Measurements from ENCODE around the gene POLR3E.

- TF ChIP-seq ARNTL (CRISPR knock-in tag; IDR thresholded peaks at IDR 0.05; ENCODE audit: borderline replicate concordance, low read depth) = no peak
- TF ChIP-seq, protein P1, sequence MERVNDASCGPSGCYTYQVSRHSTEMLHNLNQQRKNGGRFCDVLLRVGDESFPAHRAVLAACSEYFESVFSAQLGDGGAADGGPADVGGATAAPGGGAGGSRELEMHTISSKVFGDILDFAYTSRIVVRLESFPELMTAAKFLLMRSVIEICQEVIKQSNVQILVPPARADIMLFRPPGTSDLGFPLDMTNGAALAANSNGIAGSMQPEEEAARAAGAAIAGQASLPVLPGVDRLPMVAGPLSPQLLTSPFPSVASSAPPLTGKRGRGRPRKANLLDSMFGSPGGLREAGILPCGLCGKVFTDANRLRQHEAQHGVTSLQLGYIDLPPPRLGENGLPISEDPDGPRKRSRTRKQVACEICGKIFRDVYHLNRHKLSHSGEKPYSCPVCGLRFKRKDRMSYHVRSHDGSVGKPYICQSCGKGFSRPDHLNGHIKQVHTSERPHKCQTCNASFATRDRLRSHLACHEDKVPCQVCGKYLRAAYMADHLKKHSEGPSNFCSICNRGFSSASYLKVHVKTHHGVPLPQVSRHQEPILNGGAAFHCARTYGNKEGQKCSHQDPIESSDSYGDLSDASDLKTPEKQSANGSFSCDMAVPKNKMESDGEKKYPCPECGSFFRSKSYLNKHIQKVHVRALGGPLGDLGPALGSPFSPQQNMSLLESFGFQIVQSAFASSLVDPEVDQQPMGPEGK (CRISPR knock-in tag; IDR thresholded peaks at IDR 0.05; ENCODE audit: borderline replicate concordance) = no peak
- no peak for TF ChIP-seq OSR1 (CRISPR knock-in tag; IDR thresholded peaks at IDR 0.05)
- TF ChIP-seq PPARA (CRISPR knock-in tag; IDR thresholded peaks at IDR 0.05; ENCODE audit: borderline replicate concordance) = no peak
- TF ChIP-seq ZFP30 (CRISPR knock-in tag; IDR thresholded peaks at IDR 0.05) = no peak
- no peak for TF ChIP-seq TCF4 (CRISPR knock-in tag; IDR thresholded peaks at IDR 0.05; ENCODE audit: borderline replicate concordance)
- TF ChIP-seq BACH2 (CRISPR knock-in tag; IDR thresholded peaks at IDR 0.05; ENCODE audit: borderline replicate concordance) = no peak
- TF ChIP-seq RARB (CRISPR knock-in tag; IDR thresholded peaks at IDR 0.05) = no peak
- TF ChIP-seq GLIS3 (CRISPR knock-in tag; IDR thresholded peaks at IDR 0.05) = no peak
- TF ChIP-seq CSDC2 (CRISPR knock-in tag; IDR thresholded peaks at IDR 0.05) = no peak
- TF ChIP-seq, protein P2, sequence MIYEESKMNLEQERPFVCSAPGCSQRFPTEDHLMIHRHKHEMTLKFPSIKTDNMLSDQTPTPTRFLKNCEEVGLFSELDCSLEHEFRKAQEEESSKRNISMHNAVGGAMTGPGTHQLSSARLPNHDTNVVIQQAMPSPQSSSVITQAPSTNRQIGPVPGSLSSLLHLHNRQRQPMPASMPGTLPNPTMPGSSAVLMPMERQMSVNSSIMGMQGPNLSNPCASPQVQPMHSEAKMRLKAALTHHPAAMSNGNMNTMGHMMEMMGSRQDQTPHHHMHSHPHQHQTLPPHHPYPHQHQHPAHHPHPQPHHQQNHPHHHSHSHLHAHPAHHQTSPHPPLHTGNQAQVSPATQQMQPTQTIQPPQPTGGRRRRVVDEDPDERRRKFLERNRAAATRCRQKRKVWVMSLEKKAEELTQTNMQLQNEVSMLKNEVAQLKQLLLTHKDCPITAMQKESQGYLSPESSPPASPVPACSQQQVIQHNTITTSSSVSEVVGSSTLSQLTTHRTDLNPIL (CRISPR knock-in tag; IDR thresholded peaks at IDR 0.05; ENCODE audit: low read depth) = no peak
- no peak for TF ChIP-seq SNAI2 (CRISPR knock-in tag; IDR thresholded peaks at IDR 0.05)
- TF ChIP-seq ZFP3 (CRISPR knock-in tag; IDR thresholded peaks at IDR 0.05) = no peak
- no peak for TF ChIP-seq TOX (CRISPR knock-in tag; IDR thresholded peaks at IDR 0.05; ENCODE audit: borderline replicate concordance)
Measured at GRCh38 chr16:22316411-22316811, 19.2 kb downstream of the POLR3E start.
